Stomach (tissue), 8 donors: ENCODE measurements around the gene GABRQ. TPM values are rescaled to one million over a fixed set of nuclear protein-coding genes. Genes with fewer than 3 reads are reported as not detected.

ENCODE experiments used
- polyA plus RNA-seq, 3 donors: library from polyadenylated mRNA; stranded (reverse); fragments of 200-250 nt; gene quantifications; one replicate each; pipeline ENCODE4 v1.2.3, GENCODE V29; 2013
- total RNA-seq, 5 donors: library from RNA; depleted of rRNA; stranded (reverse); fragments of >200 nt; gene quantifications; one replicate each; pipeline versions ENCODE4 v1.1.0 to v1.2.3, GENCODE V29; 2014 to 2016
- donor health status: healthy with polysubstance abuse.
- donor health status: Bipolar disorder and iron deficiency.
- donor health status: healthy.

Gene GABRQ
- total and polyA plus RNA-seq, 8 donors, result 0.05 to 0.18 TPM; not detected in 6

Other genes starting within 250 kb of the GABRQ start
- gene GABRA3, start 186.6 kb upstream of the GABRQ start, total RNA-seq, result not detected
- not detected for gene GABRA3, start 186.6 kb upstream of the GABRQ start, polyA plus RNA-seq
- not detected for gene MAGEA3, start 60.9 kb downstream of the GABRQ start, total RNA-seq
- gene MAGEA3, start 60.9 kb downstream of the GABRQ start, polyA plus RNA-seq, result not detected
- not detected for gene CSAG2, start 71.4 kb downstream of the GABRQ start, total RNA-seq
- not detected for gene CSAG2, start 71.4 kb downstream of the GABRQ start, polyA plus RNA-seq
- gene MAGEA2B, start 76.7 kb downstream of the GABRQ start, total RNA-seq, result not detected
- gene MAGEA2B, start 76.7 kb downstream of the GABRQ start, polyA plus RNA-seq, result not detected
- gene CSAG1, start 95.8 kb downstream of the GABRQ start, total RNA-seq, result not detected
- not detected for gene CSAG1, start 95.8 kb downstream of the GABRQ start, polyA plus RNA-seq
- not detected for gene MAGEA12, start 95.9 kb downstream of the GABRQ start, total RNA-seq
- gene MAGEA12, start 95.9 kb downstream of the GABRQ start, polyA plus RNA-seq, result not detected
- gene MAGEA2, start 115.9 kb downstream of the GABRQ start, total RNA-seq, result not detected
- gene MAGEA2, start 115.9 kb downstream of the GABRQ start, polyA plus RNA-seq, result not detected
- not detected for gene CSAG3, start 121.3 kb downstream of the GABRQ start, total RNA-seq
- not detected for gene CSAG3, start 121.3 kb downstream of the GABRQ start, polyA plus RNA-seq
- not detected for gene MAGEA6, start 131.8 kb downstream of the GABRQ start, total RNA-seq
- not detected for gene MAGEA6, start 131.8 kb downstream of the GABRQ start, polyA plus RNA-seq
- 10 to 100 TPM in 4 of 5 donors, 1 to 10 TPM in 1; 10.0 to 45.5 (median 29.0) TPM for gene CETN2, start 192.9 kb downstream of the GABRQ start, total RNA-seq
- gene CETN2, start 192.9 kb downstream of the GABRQ start, polyA plus RNA-seq, result 10 to 100 TPM; 29.0 to 33.1 (median 32.4) TPM
- 10 to 100 TPM in 1 of 5 donors, 1 to 10 TPM in 2, under 1 TPM in 2; 0.58 to 45.5 (median 6.8) TPM for gene NSDHL, start 193.2 kb downstream of the GABRQ start, total RNA-seq
- gene NSDHL, start 193.2 kb downstream of the GABRQ start, polyA plus RNA-seq, result 10 to 100 TPM in 2 of 3 donors, 1 to 10 TPM in 1; 9.5 to 28.3 (median 15.6) TPM